GM12874 (cell line): ENCODE data around the gene FBRS.

Source experiments
- TF ChIP-seq, protein P1 (sequence below): IDR thresholded peaks from 2 replicates; pipeline ENCODE4 v1.5.1; 2011; ENCODE audit warnings: low read depth, mild to moderate bottlenecking, control low read depth, low read length, moderate library complexity; ENCODE audit not compliant: insufficient read depth

Gene FBRS

DNA sequence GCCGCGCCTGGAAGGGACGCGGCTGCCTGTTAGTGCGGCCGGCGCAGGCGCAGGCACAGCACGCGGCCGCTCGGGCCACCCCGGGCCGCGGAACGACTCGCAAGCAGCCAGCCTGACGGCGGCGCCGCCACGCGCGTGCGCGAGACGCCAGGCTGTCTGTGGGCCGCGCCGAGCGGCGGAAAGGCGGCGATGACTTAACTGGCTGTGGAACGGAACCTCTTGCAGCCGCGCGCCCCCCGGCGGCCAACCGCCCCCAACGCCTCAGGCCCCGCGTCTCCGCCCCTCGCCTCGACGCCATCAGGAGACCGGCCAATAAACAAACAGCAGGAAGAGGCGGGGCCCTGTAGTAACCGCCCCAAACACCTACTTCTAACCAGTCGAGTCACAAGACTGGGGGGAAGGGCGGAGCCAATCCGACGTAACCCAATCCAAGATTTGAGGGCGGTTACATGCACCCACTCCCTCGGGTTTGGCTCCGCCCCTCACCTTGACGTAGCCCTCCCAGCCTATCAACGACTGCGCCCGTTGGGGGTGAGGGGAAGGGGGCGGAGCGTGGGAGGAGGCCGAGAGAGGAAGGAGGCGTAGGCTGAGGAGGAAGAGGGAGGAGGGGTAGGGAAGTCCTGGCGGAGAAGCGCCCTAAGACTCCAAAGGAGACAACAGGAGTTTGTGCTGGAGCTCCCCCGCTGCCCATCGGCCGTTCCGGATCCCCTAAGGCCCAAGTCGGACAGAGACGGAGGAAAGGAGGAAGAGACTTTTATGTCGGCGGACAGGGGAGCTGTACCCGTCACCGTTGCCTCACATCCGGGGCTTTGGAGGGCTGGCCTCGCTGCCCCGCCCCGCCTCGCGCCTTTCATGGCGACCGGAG, at the start of gene FBRS:
Gene FBRS, plus strand, starts transcription at position 566 of the 865 bp plus-strand sequence. CDS start 1,088 bp downstream, outside the sequence.
- TF ChIP-seq, protein P1, sequence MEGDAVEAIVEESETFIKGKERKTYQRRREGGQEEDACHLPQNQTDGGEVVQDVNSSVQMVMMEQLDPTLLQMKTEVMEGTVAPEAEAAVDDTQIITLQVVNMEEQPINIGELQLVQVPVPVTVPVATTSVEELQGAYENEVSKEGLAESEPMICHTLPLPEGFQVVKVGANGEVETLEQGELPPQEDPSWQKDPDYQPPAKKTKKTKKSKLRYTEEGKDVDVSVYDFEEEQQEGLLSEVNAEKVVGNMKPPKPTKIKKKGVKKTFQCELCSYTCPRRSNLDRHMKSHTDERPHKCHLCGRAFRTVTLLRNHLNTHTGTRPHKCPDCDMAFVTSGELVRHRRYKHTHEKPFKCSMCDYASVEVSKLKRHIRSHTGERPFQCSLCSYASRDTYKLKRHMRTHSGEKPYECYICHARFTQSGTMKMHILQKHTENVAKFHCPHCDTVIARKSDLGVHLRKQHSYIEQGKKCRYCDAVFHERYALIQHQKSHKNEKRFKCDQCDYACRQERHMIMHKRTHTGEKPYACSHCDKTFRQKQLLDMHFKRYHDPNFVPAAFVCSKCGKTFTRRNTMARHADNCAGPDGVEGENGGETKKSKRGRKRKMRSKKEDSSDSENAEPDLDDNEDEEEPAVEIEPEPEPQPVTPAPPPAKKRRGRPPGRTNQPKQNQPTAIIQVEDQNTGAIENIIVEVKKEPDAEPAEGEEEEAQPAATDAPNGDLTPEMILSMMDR = peak; percentile 89

DNA sequence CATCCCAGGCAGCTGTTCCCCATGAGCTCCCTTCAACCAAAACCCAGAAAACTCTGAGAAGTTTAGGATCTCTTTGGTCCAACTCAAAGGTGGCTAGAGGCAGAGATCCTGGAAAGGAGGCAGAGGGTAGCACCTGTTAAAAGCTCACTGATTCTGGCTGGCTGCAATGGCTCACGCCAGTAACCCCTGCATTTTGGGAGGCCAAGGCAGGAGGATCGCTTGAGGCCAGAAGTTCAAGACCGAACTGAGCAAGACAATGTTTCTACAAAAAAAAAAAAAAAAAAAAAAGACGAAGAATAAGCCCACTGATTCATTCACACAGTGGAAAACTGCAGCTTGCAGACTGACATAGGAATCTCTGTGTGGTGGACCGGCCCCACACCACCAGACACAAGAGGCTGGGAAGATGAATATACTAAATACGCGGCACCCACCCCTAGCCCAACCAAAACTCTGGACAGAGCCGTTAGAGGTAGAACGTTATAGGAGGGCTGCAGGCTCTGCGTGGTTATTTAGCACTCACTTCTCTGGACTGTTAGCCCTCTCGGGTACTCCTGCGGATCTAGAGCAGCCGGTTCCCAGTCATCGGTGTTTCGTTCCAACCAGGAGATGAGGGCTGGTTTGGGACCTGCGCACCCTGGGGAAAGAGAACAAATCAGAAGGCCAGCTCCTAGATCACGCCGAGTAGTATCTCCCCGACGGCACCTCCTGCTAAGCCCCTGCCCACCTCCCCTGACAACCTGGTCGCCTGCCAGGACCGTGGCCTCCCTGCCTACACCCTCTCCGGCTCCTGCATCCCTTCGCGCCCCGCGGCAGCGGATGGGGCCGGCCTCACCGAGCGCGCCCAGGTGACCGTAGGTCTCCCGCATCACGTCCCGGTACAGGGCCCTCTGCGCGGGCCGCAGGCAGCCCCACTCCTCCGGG, 49.0 kb upstream of the FBRS start:
- TF ChIP-seq, protein P1 = no peak

DNA sequence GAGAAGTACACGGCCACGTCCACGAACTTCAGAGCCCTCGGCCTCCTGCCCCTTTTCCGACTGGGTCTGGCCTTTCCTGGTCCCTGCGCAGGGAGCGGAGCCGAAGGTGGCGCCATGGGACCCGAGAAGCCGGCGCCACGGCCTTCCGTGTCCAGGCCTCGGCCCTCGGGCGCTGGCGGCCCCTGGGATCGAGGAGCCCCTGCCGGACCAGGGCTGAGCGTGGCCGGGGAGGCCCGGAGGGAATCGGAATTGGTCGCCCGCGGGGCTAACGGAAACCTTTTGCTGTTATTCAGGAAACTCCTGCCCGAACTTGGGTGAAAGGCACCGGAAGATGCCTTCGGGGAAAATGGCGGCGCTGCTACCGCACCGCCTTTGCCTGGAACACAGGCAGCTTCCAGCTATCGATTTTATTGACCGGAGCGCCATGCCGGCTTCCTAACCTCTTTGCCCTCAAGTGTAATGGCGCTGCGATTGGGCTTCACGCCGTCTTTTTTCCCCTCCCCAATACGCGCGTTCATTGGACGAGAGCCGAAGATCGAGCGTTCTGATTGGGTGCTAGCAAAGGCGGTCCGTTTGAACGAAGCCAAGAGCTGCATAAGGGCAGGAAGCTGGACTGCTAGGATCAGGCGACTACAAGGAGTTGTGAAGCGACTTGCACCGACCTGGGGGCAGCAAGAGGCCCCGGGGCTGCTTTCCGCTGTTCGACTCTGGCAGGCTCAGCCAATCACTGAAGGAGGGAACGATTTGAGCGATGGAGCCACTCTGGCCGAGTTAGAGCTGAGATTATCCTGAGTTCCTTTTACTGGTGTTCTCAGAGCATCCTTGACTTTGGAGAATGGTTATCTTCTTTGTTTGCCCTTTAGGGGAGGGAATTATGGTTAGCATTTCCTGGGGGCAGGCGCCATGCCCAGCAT, 48.0 kb upstream of the FBRS start, which contains the start of gene ZNF689:
Gene ZNF689, minus strand, starts transcription at position 464 of the 914 bp plus-strand sequence. Its CDS starts 348 bp downstream, at position 116.
- TF ChIP-seq, protein P1 = no peak

DNA sequence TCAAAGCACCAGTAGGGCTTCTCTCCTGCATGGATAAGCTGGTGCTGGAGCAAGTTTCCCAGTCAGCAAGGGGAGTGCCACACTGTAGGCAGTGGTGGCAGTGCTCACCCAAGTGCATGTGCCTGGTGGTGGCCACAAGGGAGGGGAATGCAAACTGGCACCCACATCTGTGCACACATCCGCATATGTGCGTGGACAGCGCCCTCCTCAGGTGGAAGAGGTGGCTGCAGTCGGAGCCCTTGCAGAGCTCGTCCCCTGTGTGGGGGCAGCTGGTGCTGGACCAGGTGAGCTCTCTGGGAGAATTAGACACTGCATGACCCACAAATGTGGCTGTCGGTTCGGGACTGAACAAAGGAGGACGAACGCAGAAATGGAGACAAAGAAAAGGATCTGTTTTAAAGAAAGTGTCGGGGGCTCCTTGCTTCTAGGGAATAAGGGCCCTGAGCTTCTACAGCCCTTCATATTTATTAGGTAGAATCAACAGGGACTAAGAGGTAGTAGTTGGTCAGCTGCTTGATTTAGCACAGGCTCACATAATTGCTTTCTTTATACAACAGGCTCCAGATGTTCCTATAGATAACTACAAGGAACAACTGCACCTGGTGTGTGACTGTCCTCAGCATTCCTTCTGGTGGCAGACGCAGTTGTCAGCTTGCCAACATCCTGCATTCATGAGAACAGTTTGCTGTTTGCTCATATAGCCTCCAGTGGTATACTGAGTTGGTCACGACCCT, 42.7 kb upstream of the FBRS start:
- TF ChIP-seq, protein P1 = peak; percentile 84

DNA sequence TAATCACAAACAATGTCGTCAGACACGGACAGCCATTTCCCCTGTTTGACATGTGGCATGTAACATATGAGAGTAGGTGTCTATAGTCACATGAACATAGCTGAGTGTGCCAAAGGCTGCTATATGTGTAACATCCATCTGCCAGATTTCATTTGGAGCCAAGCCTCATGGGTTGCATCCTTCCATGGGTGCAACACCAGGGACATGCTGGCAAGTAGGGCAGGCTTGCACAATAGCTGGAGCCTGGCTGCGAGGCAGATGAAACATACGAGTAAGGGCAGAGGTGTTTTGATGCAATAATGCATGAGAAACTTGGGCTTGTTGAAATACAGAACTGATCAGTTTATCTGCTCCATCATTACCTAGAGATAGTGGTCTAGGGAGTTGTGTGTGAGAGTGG, 39.0 kb upstream of the FBRS start:
- TF ChIP-seq, protein P1 = no peak

DNA sequence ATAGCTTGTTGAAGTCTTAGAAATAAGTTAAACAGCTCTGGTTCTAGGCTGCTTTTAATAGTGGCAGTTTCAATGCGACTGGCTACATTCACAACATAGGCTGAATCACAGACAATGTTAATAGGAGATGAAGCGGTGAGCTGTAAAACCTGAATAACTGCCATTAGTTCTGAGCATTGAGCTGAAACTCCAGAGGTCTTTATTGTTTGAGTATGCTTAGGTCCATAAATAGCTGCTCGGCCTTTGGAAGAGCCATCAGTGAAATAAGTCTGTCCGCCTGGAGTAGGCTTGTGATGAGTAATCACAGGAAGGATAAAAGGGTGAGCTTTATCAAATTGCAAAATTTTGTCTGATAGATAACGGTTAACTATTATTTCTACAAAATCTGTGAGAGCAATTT, 38.6 kb upstream of the FBRS start:
- TF ChIP-seq, protein P1 = no peak
